Mesendoderm (in vitro differentiated cells): Measurements from ENCODE around the gene GUCY2F.
A peak's percentile ranks its signal among the peaks of the same experiment; 100 is the strongest.

Source experiments
- DNase-seq: peaks from one replicate; pipeline ENCODE4 v3.0.0; 2013
- H2AK5ac ChIP-seq: 2 replicates; pipeline ENCODE4 v1.6.1; 2013; ENCODE audit warnings: low read length, inconsistent platforms
- H2BK120ac ChIP-seq: 2 replicates; pipeline ENCODE4 v1.6.1; 2013; ENCODE audit warnings: low read depth, mild to moderate bottlenecking, low read length, moderate library complexity, mixed read lengths
- H2BK15ac ChIP-seq: replicated peaks from 2 replicates; pipeline ENCODE4 v1.6.1; 2013; ENCODE audit warnings: low read depth, mild to moderate bottlenecking, moderate library complexity
- H2BK5ac ChIP-seq: 2 replicates; pipeline ENCODE4 v1.6.1; 2013; ENCODE audit warnings: low read length, inconsistent platforms
- H3K18ac ChIP-seq: 2 replicates; pipeline ENCODE4 v1.6.1; 2013; ENCODE audit warnings: mild to moderate bottlenecking, low read length, mixed read lengths
- H3K23ac ChIP-seq: one replicate; pipeline ENCODE4 v1.6.1; 2013; ENCODE audit warnings: low read length
- H3K27ac ChIP-seq: 2 replicates; pipeline ENCODE4 v1.5.1; 2013; ENCODE audit warnings: low read depth, mild to moderate bottlenecking, inconsistent platforms, low read length, moderate library complexity
- H3K27me3 ChIP-seq: 2 replicates; pipeline ENCODE4 v1.6.1; 2013; ENCODE audit warnings: low read length, control low read depth, mild to moderate bottlenecking, inconsistent platforms; ENCODE audit not compliant: insufficient read depth, poor library complexity
- H3K36me3 ChIP-seq: 2 replicates; pipeline ENCODE4 v1.6.1; 2013; ENCODE audit warnings: low read length, inconsistent platforms; ENCODE audit not compliant: control insufficient read depth, insufficient read depth
- H3K4ac ChIP-seq: one replicate; pipeline ENCODE4 v1.6.1; 2013; ENCODE audit warnings: low read depth, mild to moderate bottlenecking, low read length, moderate library complexity
- H3K4me1 ChIP-seq: 2 replicates; pipeline ENCODE4 v1.6.1; 2013; ENCODE audit warnings: low read depth, low read length, inconsistent platforms; ENCODE audit not compliant: control insufficient read depth
- H3K4me2 ChIP-seq: 2 replicates; pipeline ENCODE4 v1.6.1; 2013; ENCODE audit warnings: low read length
- H3K4me3 ChIP-seq: 2 replicates; pipeline ENCODE4 v1.5.1; 2013; ENCODE audit warnings: mild to moderate bottlenecking, low read length
- H3K56ac ChIP-seq: one replicate; pipeline ENCODE4 v1.6.1; 2013; ENCODE audit warnings: low read length
- H3K79me1 ChIP-seq: 2 replicates; pipeline ENCODE4 v1.6.1; 2013; ENCODE audit warnings: low read length, inconsistent platforms
- H3K79me2 ChIP-seq: 2 replicates; pipeline ENCODE4 v1.6.1; 2013; ENCODE audit warnings: mild to moderate bottlenecking, low read length; ENCODE audit not compliant: control insufficient read depth, insufficient read depth
- H3K9ac ChIP-seq: 2 replicates; pipeline ENCODE4 v1.6.1; 2013; ENCODE audit warnings: low read length, inconsistent platforms
- H4K5ac ChIP-seq: one replicate; pipeline ENCODE4 v1.6.1; 2013; ENCODE audit warnings: low read length
- H4K8ac ChIP-seq: one replicate; pipeline ENCODE4 v1.6.1; 2013; ENCODE audit warnings: low read depth, mild to moderate bottlenecking, control low read depth, low read length, moderate library complexity
- WGBS: extraction: QIAGEN DNeasy Blood & Tissue Kit; methylation state at CpG from one replicate; pipeline ENCODE4 v1.1.7; 2013; ENCODE audit warnings: low lambda C conversion rate, missing lambda C conversion rate; ENCODE audit not compliant: insufficient coverage; ENCODE audit errors: extremely low coverage; 5-methylcytosine and 5-hydroxymethylcytosine counted together

The GUCY2F gene

GRCh38 chrX:109347632-109348031 lies 134.3 kb downstream of the GUCY2F start:
- no peak overlapping the region for H4K5ac ChIP-seq
- H3K79me1 ChIP-seq, result no peaks in the 10 kb centered on the region
- no peak overlapping the region for H3K9ac ChIP-seq
- no peak overlapping the region for H4K8ac ChIP-seq
- H3K27ac ChIP-seq, result peak overlapping the region; percentile 44
- H3K4me3 ChIP-seq, result no peak overlapping the region
- H3K4me2 ChIP-seq, result no peak overlapping the region
- no peak overlapping the region for H3K56ac ChIP-seq
- H2AK5ac ChIP-seq, result no peak overlapping the region
- H3K18ac ChIP-seq, result peak overlapping the region; percentile 39
- WGBS, result no CpG with 5 or more reads among the region's 3 CpGs
- no peak overlapping the region for H2BK15ac ChIP-seq
- no peak overlapping the region for H3K4ac ChIP-seq
- peak; percentile 80 for DNase-seq
- H3K36me3 ChIP-seq, result no peaks in the 10 kb centered on the region
- H2BK5ac ChIP-seq, result no peak overlapping the region
- H3K27me3 ChIP-seq, result no peaks in the 10 kb centered on the region
- no peak overlapping the region for H2BK120ac ChIP-seq
- no peak overlapping the region for H3K23ac ChIP-seq
- no peaks in the 10 kb centered on the region for H3K79me2 ChIP-seq
- H3K4me1 ChIP-seq, result no peaks in the 10 kb centered on the region

GRCh38 chrX:109346491-109346890 lies 135.4 kb downstream of the GUCY2F start:
- no peaks in the 10 kb centered on the region for H3K36me3 ChIP-seq
- H3K27me3 ChIP-seq, result no peaks in the 10 kb centered on the region
- no peak overlapping the region for H3K18ac ChIP-seq
- H3K79me2 ChIP-seq, result no peaks in the 10 kb centered on the region
- no peak overlapping the region for H2BK120ac ChIP-seq
- no peak overlapping the region for H3K23ac ChIP-seq
- H4K5ac ChIP-seq, result no peak overlapping the region
- H2AK5ac ChIP-seq, result no peak overlapping the region
- H2BK15ac ChIP-seq, result no peak overlapping the region
- no CpG with 5 or more reads among the region's 1 CpG for WGBS
- H3K4me1 ChIP-seq, result no peaks in the 10 kb centered on the region
- H3K27ac ChIP-seq, result no peak overlapping the region
- no peak overlapping the region for H3K56ac ChIP-seq
- no peak overlapping the region for H4K8ac ChIP-seq
- no peaks in the 10 kb centered on the region for H3K79me1 ChIP-seq
- H3K4me3 ChIP-seq, result no peak overlapping the region
- no peak for DNase-seq
- no peak overlapping the region for H3K4ac ChIP-seq
- H3K4me2 ChIP-seq, result no peak overlapping the region
- no peak overlapping the region for H3K9ac ChIP-seq
- H2BK5ac ChIP-seq, result no peak overlapping the region

- Histone ChIP-seq H3K79me2 (no peaks in the 10 kb centered on the region), H3K9ac (no peak overlapping the region), H2BK15ac (no peak overlapping the region), H2BK5ac (no peak overlapping the region), H3K23ac (no peak overlapping the region), H3K36me3 (no peaks in the 10 kb centered on the region), H3K4me3 (no peak overlapping the region), H2BK120ac (no peak overlapping the region), H3K56ac (no peak overlapping the region), H3K18ac (no peak overlapping the region), H3K27ac (no peak overlapping the region), H3K4me1 (no peaks in the 10 kb centered on the region), H3K4ac (no peak overlapping the region), H3K27me3 (no peaks in the 10 kb centered on the region), H3K79me1 (no peaks in the 10 kb centered on the region), H4K5ac (no peak overlapping the region), H2AK5ac (no peak overlapping the region), H3K4me2 (no peak overlapping the region), H4K8ac (no peak overlapping the region)
- DNase-seq, result no peak
These were observed 136.0 kb downstream of the GUCY2F start for GRCh38 chrX:109345856-109346255.

- DNase-seq, result no peak
- Histone ChIP-seq H2BK120ac (no peak overlapping the region), H3K18ac (no peak overlapping the region), H2AK5ac (no peak overlapping the region), H3K36me3 (no peaks in the 10 kb centered on the region), H3K23ac (no peak overlapping the region), H3K4me2 (no peak overlapping the region), H3K9ac (no peak overlapping the region), H3K27ac (no peak overlapping the region), H3K4me3 (no peak overlapping the region), H2BK5ac (no peak overlapping the region), H3K4me1 (no peaks in the 10 kb centered on the region), H3K79me1 (no peaks in the 10 kb centered on the region), H3K4ac (no peak overlapping the region), H3K27me3 (no peaks in the 10 kb centered on the region), H3K79me2 (no peaks in the 10 kb centered on the region), H4K8ac (no peak overlapping the region), H2BK15ac (no peak overlapping the region), H3K56ac (no peak overlapping the region), H4K5ac (no peak overlapping the region)
- no CpG with 5 or more reads among the region's 3 CpGs for WGBS
These were observed 137.2 kb downstream of the GUCY2F start for GRCh38 chrX:109344678-109345077.

- Histone ChIP-seq H3K27ac (no peak overlapping the region), H3K27me3 (no peaks in the 10 kb centered on the region), H3K4me3 (no peak overlapping the region), H3K56ac (no peak overlapping the region), H2BK120ac (no peak overlapping the region), H4K5ac (no peak overlapping the region), H3K79me1 (no peaks in the 10 kb centered on the region), H3K36me3 (no peaks in the 10 kb centered on the region), H2BK5ac (no peak overlapping the region), H3K79me2 (no peaks in the 10 kb centered on the region), H3K4me2 (no peak overlapping the region), H2BK15ac (no peak overlapping the region), H3K4me1 (no peaks in the 10 kb centered on the region), H3K18ac (no peak overlapping the region), H4K8ac (no peak overlapping the region), H2AK5ac (no peak overlapping the region), H3K9ac (no peak overlapping the region), H3K4ac (no peak overlapping the region), H3K23ac (no peak overlapping the region)
- no CpG with 5 or more reads among the region's 1 CpG for WGBS
- DNase-seq, result no peak
These were observed 137.8 kb downstream of the GUCY2F start for GRCh38 chrX:109344101-109344500.

GRCh38 chrX:109343671-109344070 lies 138.2 kb downstream of the GUCY2F start:
- Histone ChIP-seq H3K27me3 (no peaks in the 10 kb centered on the region), H3K79me1 (no peaks in the 10 kb centered on the region), H4K8ac (no peak overlapping the region), H3K4me3 (no peak overlapping the region), H3K4me1 (no peaks in the 10 kb centered on the region), H3K27ac (no peak overlapping the region), H3K4ac (no peak overlapping the region), H3K9ac (no peak overlapping the region), H3K36me3 (no peaks in the 10 kb centered on the region), H4K5ac (no peak overlapping the region), H2AK5ac (no peak overlapping the region), H2BK5ac (no peak overlapping the region), H3K4me2 (no peak overlapping the region), H3K18ac (no peak overlapping the region), H2BK15ac (no peak overlapping the region), H2BK120ac (no peak overlapping the region), H3K23ac (no peak overlapping the region), H3K56ac (no peak overlapping the region), H3K79me2 (no peaks in the 10 kb centered on the region)
- DNase-seq, result no peak
- WGBS, result no CpG with 5 or more reads among the region's 2 CpGs
